Measurements from ENCODE around the gene CDCA8. TPM values are rescaled to one million over a fixed set of nuclear protein-coding genes. Genes with fewer than 3 reads are reported as not detected.

Gene CDCA8
- total and polyA plus RNA-seq, 2 of the 4 experiments (the other 2 are of a cell fraction), result 5.9 to 25.7 TPM

DNA sequence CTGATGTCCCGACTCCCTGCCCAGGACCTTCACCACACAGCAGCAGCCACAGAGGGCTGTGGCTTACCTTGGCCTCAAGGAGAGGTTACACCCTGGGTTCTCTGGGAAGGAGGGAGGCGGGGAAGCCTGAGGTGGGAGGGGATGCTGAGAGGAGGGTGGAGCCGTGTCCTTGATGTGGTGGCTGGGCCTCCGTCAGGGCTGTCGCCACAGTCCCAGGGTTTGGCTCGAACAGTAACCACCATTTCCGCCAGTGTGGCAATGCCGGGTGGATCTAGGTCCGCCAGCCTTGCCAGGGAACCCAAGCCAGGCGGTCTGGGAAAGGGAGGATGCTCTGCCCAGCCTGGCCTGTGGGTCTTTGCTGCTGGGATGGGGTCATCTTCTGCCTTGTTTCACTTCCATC lies 18.4 kb upstream of the CDCA8 start:
- no peak overlapping the region for H2BK15ac ChIP-seq (ENCODE audit: low read depth, low read length)
- no peaks in the 10 kb centered on the region for H3K36me3 ChIP-seq (ENCODE audit: control insufficient read depth, insufficient read depth, low read length)
- peaks cover 49% of the 10 kb centered on the region for H3K27me3 ChIP-seq (ENCODE audit: control insufficient read depth, insufficient read depth, low read length)
- no peak overlapping the region for H2AK9ac ChIP-seq (replicated peaks; ENCODE audit: low read depth, low read length, poor library complexity)
- no peak overlapping the region for H2BK5ac ChIP-seq (ENCODE audit: low read depth, low read length, poor library complexity, severe bottlenecking)
- H4K91ac ChIP-seq (ENCODE audit: insufficient read depth, low read depth, low read length), result no peak overlapping the region
- H3K23ac ChIP-seq (ENCODE audit: low read depth, low read length), result no peak overlapping the region
- ChIA-PET POLR2A (ENCODE audit: unreplicated experiment) (no interaction called here), CTCF (interaction anchor here (2.1 kb wide), 1 partner anchor 8 kb away, joined by 6 read pairs; no protein-coding TSS in a partner anchor)
- TF ChIP-seq, protein P1, sequence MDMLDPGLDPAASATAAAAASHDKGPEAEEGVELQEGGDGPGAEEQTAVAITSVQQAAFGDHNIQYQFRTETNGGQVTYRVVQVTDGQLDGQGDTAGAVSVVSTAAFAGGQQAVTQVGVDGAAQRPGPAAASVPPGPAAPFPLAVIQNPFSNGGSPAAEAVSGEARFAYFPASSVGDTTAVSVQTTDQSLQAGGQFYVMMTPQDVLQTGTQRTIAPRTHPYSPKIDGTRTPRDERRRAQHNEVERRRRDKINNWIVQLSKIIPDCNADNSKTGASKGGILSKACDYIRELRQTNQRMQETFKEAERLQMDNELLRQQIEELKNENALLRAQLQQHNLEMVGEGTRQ (IDR thresholded peaks at IDR 0.05; ENCODE audit: low read depth, low read length), result no peak
- TF ChIP-seq MAZ (IDR thresholded peaks at IDR 0.05; ENCODE audit: borderline replicate concordance, low read depth, low read length), result no peak
- TF ChIP-seq, protein P2, sequence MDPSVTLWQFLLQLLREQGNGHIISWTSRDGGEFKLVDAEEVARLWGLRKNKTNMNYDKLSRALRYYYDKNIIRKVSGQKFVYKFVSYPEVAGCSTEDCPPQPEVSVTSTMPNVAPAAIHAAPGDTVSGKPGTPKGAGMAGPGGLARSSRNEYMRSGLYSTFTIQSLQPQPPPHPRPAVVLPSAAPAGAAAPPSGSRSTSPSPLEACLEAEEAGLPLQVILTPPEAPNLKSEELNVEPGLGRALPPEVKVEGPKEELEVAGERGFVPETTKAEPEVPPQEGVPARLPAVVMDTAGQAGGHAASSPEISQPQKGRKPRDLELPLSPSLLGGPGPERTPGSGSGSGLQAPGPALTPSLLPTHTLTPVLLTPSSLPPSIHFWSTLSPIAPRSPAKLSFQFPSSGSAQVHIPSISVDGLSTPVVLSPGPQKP (IDR thresholded peaks at IDR 0.05; ENCODE audit: borderline replicate concordance, low read depth, low read length), result no peak
- no peak overlapping the region for H4K8ac ChIP-seq (ENCODE audit: low read depth in 2 of 2, low read length in 2 of 2)
- no CpG with 5 or more reads among the region's 10 CpGs for WGBS, 2 experiments (ENCODE audit: extremely low coverage in 2 of 2, insufficient read length in 1 of 2)
- in situ Hi-C loops (cut with MboI; ENCODE audit: low sequenced_read_pairs), result loop anchor here (5.0 kb wide), 1 partner anchor 67 kb away; no protein-coding TSS in a partner anchor
- H3K9ac ChIP-seq (ENCODE audit: low read depth, low read length), result no peak overlapping the region
- H3K4me1 ChIP-seq (ENCODE audit: control insufficient read depth, insufficient read depth, low read length), result no peaks in the 10 kb centered on the region
- BruUV-seq (replicated peaks), result no TSS peak
- no peaks in the 10 kb centered on the region for H3K9me3 ChIP-seq (ENCODE audit: control insufficient read depth, insufficient read depth, low read length)
- H3K27ac ChIP-seq (ENCODE audit: insufficient read depth, low read length), result no peak overlapping the region
- H3K14ac ChIP-seq (replicated peaks; ENCODE audit: low read depth, low read length), result no peak overlapping the region
- no peak overlapping the region for H3K56ac ChIP-seq (ENCODE audit: extremely low read depth, insufficient read depth, low read length)
- no peak overlapping the region for H3K4ac ChIP-seq (ENCODE audit: low read depth, low read length)
- intact Hi-C loops (cut with micrococcal nuclease), result no loop called here
- no peaks in the 10 kb centered on the region for H3K9me1 ChIP-seq (ENCODE audit: insufficient read depth, low read length)
- peak overlapping the region; percentile 51 for H2AFZ ChIP-seq (replicated peaks; ENCODE audit: low read length, poor library complexity)
- no peak overlapping the region for H2AK5ac ChIP-seq (ENCODE audit: low read depth, low read length)
- ATAC-seq (ENCODE audit: low read depth), result no peak
- H3K18ac ChIP-seq (ENCODE audit: low read depth, low read length), result no peak overlapping the region
- H4K20me1 ChIP-seq (ENCODE audit: insufficient read depth, low read length), result no peaks in the 10 kb centered on the region
- dilution Hi-C loops (cut with HindIII; ENCODE audit: low sequenced_read_pairs, unreplicated experiment), result no loop called here
- no peak overlapping the region for H3K4me3 ChIP-seq (ENCODE audit: insufficient read depth, low read depth, low read length)
- DNase-seq, result no peak
- no peak overlapping the region for H2BK20ac ChIP-seq (ENCODE audit: low read depth, low read length)
- H4K5ac ChIP-seq (ENCODE audit: low read depth, low read length), result no peak overlapping the region
- no peak overlapping the region for H2BK120ac ChIP-seq (ENCODE audit: low read depth, low read length)
- no peak overlapping the region for H3K4me2 ChIP-seq (ENCODE audit: low read depth, low read length)
- H3K79me1 ChIP-seq (ENCODE audit: low read depth in 1 of 2, low read length in 2 of 2), result no peaks in the 10 kb centered on the region

All from IMR-90 (cell line).